GM19239 (cell line): ENCODE data around the gene ACSS1.

Source experiments
- DNase-seq: peaks from one replicate; pipeline ENCODE4 v3.0.0; 2011; ENCODE audit warnings: low spot score; ENCODE audit not compliant: insufficient read length
- FAIRE-seq: peaks from 2 replicates; lab custom pipeline; 2011; peaks lifted over from hg19 to GRCh38; lab: Jason Lieb, UNC

The ACSS1 gene

DNA sequence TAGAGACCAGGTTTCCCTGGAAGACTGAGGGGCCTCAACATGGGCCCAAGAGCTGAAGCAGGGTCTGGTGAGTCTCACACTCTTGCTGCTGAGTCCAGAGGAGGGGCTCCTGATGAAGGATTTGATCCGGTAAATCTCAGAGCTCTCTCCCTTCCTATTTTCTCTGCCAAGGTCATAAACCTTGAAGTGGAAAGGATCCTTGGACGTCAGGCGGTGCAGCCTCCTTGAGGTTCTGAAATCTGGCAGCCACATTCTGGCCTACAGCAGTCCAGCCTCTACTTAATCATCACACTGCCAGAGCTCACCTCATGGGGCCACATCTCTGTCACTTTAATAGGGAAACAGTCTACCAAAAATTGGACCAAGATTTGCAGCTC is 24.0 kb downstream of the ACSS1 start:
- FAIRE-seq (no peak), DNase-seq (no peak)

DNA sequence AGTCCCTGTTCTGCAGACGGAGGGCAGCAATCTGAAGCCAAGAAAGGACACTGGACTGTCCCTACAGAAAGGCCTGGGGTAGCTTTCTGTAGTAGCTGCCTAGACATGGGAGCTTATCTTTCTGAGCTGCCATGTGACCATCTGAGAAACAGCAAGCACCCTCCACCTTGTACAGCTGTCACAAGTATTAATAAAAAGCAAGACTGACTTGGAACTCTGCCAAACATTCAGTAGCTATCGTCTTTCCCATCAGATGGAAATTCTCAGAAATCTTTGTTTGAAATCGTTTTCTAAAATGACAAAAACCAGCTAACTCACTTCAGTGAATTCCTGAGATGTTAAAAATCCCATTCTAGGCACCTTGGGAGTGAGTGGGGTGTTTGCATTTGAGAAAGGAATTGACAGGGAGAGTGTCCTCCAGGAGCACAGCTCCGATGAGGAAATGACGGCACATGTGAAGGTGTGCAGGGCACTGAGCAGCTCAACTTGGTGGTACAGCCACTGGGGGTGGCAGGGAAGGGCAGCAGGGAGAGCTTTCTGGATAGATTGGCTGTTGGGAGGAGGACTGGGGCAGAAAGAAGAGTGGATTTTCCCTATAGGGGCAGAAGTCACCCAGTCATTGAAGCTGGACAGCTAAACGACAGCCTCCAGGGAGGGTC is 24.5 kb downstream of the ACSS1 start:
- no peak for DNase-seq
- FAIRE-seq = no peak

DNA sequence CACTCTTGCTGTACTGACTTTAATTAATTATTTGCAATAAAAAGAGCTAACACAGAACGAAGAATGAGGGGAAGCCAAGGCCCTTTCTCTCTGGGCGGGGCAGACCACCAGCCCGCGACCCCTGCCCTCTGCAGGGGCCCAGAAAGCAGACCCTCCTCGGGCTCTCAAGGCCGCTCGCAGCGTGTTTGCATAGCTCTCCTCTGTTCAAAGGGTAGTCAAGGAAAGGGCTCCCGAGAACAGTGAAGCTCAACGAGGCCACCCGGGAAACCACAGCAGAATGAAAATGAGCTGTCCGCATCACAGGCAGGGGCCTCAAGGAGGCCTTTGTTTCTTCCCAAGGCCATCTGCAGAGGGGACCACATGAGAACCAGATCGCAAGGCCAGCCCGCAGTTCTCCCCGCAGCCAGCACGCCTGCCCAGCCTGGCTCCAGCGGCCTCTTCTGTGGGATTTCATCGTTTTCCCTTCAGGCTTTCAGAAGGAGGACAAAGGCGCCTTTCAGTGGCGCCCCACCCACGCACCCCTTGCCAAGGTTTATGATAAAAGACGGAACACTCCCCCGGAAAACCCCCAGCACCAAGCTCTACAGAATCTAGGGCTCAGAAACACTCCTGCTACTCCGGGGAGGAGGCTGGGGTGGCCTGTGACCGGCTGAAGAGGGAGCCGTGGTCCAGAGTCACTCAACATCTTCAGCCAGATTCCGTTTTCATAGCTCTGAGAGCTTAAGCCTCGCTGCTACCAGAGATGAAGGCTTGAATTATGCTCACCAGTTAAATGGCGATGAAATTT is 25.3 kb downstream of the ACSS1 start:
- DNase-seq (no peak), FAIRE-seq (no peak)

DNA sequence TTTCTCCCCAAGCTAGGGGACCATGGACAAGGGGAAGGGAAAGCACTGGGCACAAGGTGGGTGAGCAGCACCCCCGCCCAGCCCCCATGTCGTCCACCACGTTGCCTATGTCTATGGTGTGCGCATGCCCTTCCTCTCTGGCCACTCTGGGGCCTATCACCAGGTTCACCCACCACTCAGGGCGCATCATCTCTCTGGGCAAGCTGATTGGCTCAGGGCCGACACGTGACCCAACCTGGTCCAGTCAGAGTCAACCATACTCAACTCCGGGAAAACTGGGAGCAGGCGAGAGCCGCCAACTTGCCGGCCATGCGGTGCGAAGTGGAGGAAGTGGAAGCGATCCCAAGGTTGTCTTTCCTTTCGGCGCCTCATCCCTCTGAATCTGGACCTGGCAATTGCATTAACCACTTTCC is 25.9 kb downstream of the ACSS1 start:
- FAIRE-seq = no peak

DNA sequence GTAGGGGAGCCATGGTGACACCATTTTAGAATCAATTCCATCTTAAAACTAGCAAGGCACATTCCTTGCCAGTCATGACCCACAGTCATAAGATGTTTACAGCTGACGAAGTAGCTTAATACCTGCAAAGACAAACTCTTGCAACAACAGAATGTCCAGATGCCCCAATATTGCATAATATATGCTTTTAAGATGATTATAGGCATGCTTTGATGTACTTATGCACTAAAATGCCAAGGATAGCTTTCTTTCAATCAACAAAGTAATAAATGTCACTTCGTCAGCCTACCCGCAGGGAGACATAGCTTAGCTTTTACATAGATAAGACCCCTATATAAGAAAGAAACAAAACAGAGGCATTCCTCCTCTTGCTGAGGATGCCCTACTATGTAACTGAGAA is 26.7 kb downstream of the ACSS1 start:
- no peak for DNase-seq
- FAIRE-seq = no peak

More for the DNA sequence above, 25.9 kb downstream of the ACSS1 start:
- no peak for DNase-seq

DNA sequence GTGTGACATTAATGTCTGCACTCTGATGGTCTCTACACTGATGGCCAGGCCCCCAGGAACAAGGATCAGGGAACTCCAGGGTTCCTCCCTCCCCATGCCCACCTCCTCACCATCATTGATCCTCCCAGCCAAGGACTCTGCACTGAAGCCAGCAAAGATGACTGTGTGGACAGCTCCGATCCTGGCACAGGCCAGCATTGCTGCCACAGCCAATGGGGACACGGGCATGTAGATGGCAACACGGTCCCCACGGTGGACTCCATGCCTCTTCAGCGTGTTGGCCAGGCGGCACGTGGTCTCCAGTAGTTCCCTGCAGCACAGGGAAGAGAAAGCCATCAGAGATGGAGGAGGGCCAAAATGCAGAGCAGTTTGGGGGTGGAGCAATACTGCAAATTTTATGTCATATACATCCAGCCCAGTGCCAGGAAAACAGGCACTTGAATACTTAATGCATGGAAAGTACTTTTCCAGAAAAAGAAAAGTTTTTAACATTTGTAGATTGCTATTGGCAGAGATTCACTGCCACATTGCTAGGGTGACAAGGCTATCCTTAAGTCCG is 27.2 kb downstream of the ACSS1 start:
- no peak for DNase-seq
- no peak for FAIRE-seq

GRCh38 chr20:25030007-25030648 is 27.8 kb downstream of the ACSS1 start:
- FAIRE-seq = no peak
- no peak for DNase-seq

DNA sequence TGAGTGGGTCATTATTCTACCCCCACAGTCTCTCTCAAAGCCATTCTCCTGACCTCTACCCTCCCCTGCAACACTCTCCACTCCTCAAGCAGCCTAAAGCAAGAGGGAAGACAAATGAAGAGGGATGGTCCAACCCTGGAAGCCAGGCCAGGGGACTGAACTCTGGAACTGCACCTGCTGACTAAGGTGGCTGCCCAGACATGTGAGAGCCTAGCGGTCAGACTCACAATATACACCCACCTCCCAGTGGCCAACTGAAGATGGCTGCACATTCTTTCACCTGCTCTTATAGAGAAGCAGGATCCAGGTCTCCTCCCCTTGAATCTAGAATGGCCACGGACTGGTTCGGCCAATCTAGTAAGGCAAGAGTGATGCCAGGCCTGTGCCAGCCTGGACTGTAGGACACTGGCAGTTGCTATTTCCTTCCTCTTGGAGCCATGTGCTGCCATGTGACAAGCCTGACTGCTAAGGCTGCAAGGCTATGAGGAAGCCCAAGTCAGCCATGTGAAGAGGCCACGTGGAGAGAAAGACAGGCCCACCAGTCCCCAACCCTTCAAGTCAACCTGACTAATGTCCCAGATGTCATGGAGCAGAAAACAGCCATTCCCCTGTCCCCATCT is 31.8 kb downstream of the ACSS1 start:
- no peak for DNase-seq
- FAIRE-seq = no peak

DNA sequence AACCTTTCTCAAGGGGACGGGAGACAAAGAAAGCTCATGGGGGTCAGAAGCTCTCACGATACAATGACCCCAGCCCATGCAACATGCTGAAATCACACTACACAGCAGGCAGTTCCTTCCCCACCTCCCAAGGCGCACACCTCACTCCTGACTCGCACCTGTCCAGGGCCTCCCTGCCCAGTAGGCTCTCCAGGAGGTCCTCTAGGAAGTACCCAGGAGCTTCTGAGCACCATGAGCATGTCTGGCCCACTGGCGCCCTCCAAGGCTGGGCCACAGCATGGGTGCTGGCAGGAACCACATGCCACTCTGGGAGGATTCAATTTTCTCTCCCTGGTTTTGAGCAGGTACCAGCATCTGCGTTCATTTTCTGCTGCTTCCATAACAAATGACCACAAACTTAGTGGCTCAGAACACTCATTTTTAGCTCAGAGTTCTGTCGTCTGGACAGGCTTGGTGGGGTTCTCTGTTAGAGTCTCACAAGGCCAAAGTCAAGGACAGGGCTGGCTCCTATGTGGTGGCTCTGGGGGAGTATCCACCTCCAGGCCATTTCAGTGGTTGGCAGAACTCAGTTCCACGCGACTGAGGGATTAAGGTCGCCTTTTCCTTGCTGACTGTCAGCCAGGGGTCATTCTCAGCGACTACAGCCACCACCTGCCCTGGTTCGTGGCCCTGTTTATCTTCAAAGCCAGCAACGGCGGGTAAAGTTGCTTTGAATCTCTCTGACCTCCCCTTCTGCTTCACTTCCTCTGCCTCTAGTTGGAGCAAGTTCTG is 32.7 kb downstream of the ACSS1 start:
- DNase-seq (no peak), FAIRE-seq (no peak)

DNA sequence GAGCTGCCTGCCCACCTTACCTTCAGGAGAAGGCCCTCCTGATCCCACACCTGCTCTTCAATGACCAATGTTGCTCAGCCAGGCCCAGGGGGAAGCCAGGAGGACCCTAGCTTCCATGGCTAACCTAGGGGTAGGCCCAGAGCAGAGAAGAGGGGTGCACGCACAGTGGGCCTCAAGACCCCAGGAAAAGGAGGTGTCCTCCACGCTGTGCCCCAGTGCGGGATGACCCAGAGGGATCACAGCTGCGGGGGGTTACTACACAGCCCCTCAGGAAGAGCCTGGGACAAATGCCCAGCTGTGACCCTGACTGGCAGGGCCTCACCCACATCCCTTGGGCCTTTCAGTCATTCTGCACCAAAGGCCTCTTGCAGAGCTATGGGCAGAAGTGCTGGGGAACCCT is 33.8 kb downstream of the ACSS1 start:
- no peak for DNase-seq
- no peak for FAIRE-seq

DNA sequence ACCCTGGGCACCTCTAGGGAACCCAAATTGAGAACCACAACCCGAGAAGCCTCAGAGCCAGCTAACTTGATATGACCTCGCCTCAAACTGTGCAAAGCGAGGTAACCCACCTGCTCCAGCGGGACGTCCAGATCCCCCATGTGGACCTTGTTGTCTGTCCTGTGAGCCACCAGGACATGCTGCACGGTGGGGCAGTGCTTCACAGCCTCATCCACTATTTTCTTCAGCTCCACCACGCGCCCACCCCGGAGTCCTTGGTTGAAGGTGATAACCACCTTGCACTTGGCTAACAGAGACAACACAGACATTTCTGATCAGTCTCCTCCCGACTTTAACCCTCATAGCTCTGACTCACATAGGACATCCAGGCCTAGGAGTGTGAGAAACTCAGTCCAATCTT is 34.6 kb downstream of the ACSS1 start:
- DNase-seq (no peak), FAIRE-seq (no peak)

GRCh38 chr20:25022680-25023079 is 35.3 kb downstream of the ACSS1 start:
- no peak for DNase-seq

DNA sequence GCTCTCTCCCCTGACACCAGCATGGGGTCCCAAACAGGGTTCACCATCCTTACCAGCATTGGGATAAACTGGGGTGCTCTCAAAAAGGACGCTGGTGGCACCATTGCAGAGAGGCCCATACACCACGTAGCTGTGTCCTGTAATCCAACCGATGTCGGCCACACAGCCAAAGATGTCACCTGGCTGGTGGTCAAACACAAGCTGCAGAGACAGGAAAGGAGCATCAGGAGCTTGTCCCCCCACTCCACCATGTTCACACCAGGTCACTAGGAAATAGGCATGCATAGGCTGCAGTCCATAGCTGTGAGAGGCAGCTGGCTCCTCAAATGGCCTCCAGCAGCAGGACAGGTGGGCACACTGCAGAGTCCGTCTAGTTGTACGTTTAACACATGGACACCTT is 36.6 kb downstream of the ACSS1 start:
- no peak for DNase-seq
- FAIRE-seq = no peak

More at GRCh38 chr20:25022680-25023079, 35.3 kb downstream of the ACSS1 start:
- no peak for FAIRE-seq

DNA sequence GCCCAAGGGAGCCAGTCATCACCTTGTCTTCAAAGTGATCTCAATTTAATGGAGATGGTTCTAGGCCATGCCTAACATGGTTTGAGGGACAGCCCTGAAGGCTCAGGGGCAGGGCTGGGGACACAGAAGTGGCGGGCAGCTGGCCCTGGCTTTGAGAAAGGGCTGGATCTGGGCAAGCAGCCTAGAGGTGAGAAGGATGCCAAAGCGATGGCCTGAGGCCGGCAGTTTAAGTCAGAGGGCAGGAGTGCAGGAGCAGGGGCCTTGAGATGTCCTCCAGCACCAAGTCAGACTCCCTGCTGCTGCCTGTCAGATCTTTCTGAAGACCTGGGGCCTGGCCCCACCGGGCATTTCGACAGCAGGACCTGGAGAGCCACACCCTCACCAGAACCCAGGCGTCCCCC is 37.0 kb downstream of the ACSS1 start:
- DNase-seq (no peak), FAIRE-seq (no peak)

DNA sequence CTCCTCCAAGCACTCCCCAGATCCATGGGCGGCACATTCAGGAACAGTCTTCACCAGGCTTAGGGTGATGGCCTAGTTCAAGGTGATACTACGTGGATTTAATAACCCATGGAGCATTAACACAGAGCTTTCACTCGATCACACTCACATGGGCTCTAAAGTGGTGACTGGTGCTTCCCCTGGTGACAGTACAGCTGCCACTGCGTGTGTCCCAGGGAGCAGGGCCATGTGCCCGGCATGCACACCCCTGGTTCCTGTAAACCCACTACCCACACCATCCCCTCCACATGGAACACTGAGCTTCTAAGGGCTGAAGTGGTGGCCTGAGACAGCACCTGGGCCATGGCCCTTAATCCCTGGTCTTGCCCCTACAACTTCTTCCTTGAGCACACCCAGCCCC is 37.6 kb downstream of the ACSS1 start:
- FAIRE-seq (no peak), DNase-seq (no peak)

DNA sequence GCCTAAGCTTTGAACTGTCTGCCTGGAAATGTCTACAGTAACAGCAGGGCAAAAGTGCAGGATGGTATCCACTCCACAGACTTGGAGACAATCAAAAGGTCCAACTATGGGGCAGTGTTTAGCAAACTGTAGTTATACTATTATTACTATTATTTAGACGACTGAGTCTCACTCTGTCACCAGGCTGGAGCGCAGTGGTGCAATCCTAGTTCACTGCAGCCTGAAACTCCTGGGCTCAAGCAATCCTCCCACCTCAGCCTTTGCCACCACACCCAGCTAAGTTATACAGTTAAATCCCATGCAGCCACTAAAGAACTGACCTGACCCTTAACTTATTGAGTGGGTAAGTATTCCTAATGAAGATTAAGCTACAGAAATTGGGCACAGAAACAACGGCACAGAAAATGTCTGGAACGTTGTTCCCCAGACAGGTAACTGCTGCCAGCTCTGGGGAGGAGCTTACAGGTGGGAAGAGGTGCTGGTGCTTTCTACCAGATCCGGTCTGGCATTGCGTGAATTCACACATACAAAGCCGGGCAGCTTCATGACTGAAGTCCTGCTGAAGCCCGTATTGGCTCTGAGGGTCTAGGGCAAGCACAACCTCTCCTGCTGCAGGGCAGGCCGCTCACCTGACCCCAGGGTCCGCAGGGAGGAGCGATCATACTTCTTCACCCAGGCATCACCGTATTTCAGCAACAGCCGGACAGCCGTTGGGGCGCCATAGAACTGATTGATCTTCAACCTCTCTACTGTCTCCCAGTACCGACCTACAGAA is 38.4 kb downstream of the ACSS1 start:
- DNase-seq (no peak), FAIRE-seq (no peak)

- no peak for FAIRE-seq
These were observed 39.1 kb downstream of the ACSS1 start for GRCh38 chr20:25018841-25019240.

DNA sequence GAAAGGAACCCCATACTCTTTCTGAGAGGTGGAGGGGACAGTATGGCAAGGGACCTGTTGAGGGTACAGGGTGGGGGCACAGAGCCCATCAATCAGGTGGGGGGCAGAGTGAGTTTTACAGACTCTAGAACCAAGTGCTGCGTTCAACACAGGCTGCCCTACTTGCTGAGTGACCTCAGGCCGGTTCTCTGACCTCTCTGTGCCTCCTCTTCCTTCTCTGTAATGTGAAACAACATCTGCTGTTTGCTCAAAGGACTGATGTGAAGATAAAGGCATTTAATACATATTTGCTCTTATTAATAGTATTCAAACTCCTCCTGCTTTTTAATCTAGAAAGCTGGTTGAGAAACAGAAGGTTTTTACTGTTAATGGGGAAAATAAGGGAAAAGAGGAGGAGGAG is 39.5 kb downstream of the ACSS1 start:
- FAIRE-seq (no peak), DNase-seq (no peak)

More at GRCh38 chr20:25018841-25019240, 39.1 kb downstream of the ACSS1 start:
- no peak for DNase-seq

DNA sequence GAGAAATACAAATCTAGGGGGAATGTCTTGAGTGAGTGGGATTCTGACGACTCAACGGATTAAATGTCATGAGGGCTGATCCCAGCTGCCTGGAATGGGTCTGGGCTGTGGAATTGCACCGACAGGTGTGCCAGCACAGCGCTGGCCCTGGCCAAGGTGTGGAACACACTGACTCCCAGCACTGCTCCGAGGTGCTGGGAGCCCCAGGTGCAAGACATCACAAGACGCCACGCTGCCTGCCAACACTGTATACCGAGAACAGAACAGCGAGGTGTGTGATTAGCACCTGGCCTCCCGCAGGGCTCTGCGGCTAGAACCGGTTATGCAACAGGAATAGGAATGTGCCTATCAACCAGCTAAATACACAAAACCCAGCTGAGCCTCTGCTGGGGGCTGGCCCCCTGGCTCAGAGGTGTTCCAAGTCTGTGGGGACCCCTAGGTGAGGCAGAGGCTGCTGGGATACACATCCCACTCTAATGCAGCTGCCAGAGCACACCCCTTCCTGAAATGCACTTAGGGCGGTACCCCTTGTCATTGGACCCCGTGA is 40.6 kb downstream of the ACSS1 start:
- no peak for DNase-seq
- no peak for FAIRE-seq
